Endodermal cell (in vitro differentiated cells): ENCODE data around the gene URB1. TPM values are rescaled to one million over a fixed set of nuclear protein-coding genes. Genes with fewer than 3 reads are reported as not detected.

Source experiments
- DNase-seq: peaks from one replicate; pipeline ENCODE4 v3.0.0-alpha.2; 2017
- H3K27ac ChIP-seq: 2 replicates; pipeline ENCODE4 v1.5.1; 2013; ENCODE audit warnings: mild to moderate bottlenecking, low read depth, low read length, moderate library complexity
- H3K27me3 ChIP-seq: 2 replicates; pipeline ENCODE4 v1.6.1; 2013; ENCODE audit warnings: mild to moderate bottlenecking, low read length, moderate library complexity; ENCODE audit not compliant: insufficient read depth, control insufficient read depth, poor library complexity, severe bottlenecking
- H3K36me3 ChIP-seq: 2 replicates; pipeline ENCODE4 v1.7.0; 2013; ENCODE audit warnings: mild to moderate bottlenecking, low read length, moderate library complexity; ENCODE audit not compliant: control insufficient read depth, insufficient read depth
- H3K4me1 ChIP-seq: one replicate; pipeline ENCODE4 v1.7.0; 2013; ENCODE audit warnings: low read length; ENCODE audit not compliant: control insufficient read depth, insufficient read depth
- H3K4me3 ChIP-seq: 2 replicates; pipeline ENCODE4 v1.5.1; 2013; ENCODE audit warnings: mild to moderate bottlenecking, low read length, moderate library complexity
- H3K9ac ChIP-seq: 2 replicates; pipeline ENCODE4 v1.6.1; 2013; ENCODE audit warnings: mild to moderate bottlenecking, low read length, moderate library complexity; ENCODE audit not compliant: poor library complexity, severe bottlenecking; ENCODE audit errors: extremely low read depth
- H3K9me3 ChIP-seq: 2 replicates; pipeline ENCODE4 v1.6.1; 2013; ENCODE audit warnings: mild to moderate bottlenecking, low read length, moderate library complexity; ENCODE audit not compliant: control insufficient read depth
- H3K27ac Mint-ChIP-seq: 2 replicates; pipeline ENCODE4 v1.8.0; 2020; ENCODE audit warnings: mixed read lengths
- H3K27me3 Mint-ChIP-seq: 2 replicates; pipeline ENCODE4 v1.8.0; 2021; ENCODE audit warnings: mild to moderate bottlenecking, mixed read lengths; ENCODE audit not compliant: insufficient read depth
- H3K36me3 Mint-ChIP-seq: 2 replicates; pipeline ENCODE4 v1.8.0; 2020; ENCODE audit warnings: low read depth, mixed read lengths
- H3K4me1 Mint-ChIP-seq: 2 replicates; pipeline ENCODE4 v1.8.0; 2020; ENCODE audit warnings: mixed read lengths
- H3K4me3 Mint-ChIP-seq: 2 replicates; pipeline ENCODE4 v1.8.0; 2020; ENCODE audit warnings: mild to moderate bottlenecking, moderate library complexity, mixed read lengths
- H3K9me3 Mint-ChIP-seq: 2 replicates; pipeline ENCODE4 v1.8.0; 2020; ENCODE audit warnings: mild to moderate bottlenecking, mixed read lengths
- WGBS, 2 experiments: methylation state at CpG; one replicate each; pipeline versions ENCODE4 v1.1.5 to v1.1.7; 2013; ENCODE audit warnings: missing lambda C conversion rate in 2 of 2, mixed read lengths in 1 of 2; ENCODE audit not compliant: insufficient coverage in 1 of 2, insufficient read length in 1 of 2; 5-methylcytosine and 5-hydroxymethylcytosine counted together
- total RNA-seq, 2 donors: library from RNA; stranded (reverse); fragmentation: NEBNext Ultra II Directional in 1 of 2; extraction: Animal tissue kit (Norgen Biotek cat#: 25700) in 1 of 2; gene quantifications; 2 replicates in 1 of 2; 3 replicates in 1 of 2; pipeline ENCODE4 v1.2.1, GENCODE V29; 2021
- TF ChIP-seq, protein P1 (sequence below): fragments of 200-600 bp; sonication (generic); conservative IDR thresholded peaks from 2 replicates; pipeline ENCODE4 v1.5.0; 2021; ENCODE audit warnings: antibody characterized with exemption, mild to moderate bottlenecking

URB1 gene
- total RNA-seq, 2 donors from 2014 or later: 9.4 to 14.0 TPM

- H3K4me1 Mint-ChIP-seq: peaks cover 2% of the 10 kb centered on the region
- DNase-seq: no peak
- peak overlapping the region; percentile 96 for H3K4me3 Mint-ChIP-seq
- H3K27ac Mint-ChIP-seq: peak overlapping the region; percentile 97
- Histone ChIP-seq H3K4me1 (no peaks in the 10 kb centered on the region), H3K36me3 (peaks cover 3% of the 10 kb centered on the region), H3K9ac (peak overlapping the region; percentile 50), H3K27ac (no peak overlapping the region), H3K27me3 (no peaks in the 10 kb centered on the region), H3K9me3 (no peaks in the 10 kb centered on the region), H3K4me3 (peak overlapping the region; percentile 89)
- H3K36me3 Mint-ChIP-seq: peaks cover 8% of the 10 kb centered on the region
- no peaks in the 10 kb centered on the region for H3K27me3 Mint-ChIP-seq
- WGBS, 2 experiments: 20% methylated on average over 6 of the region's 10 CpGs; no CpG with 5 or more reads in 1 of the 2 experiments
- no peaks in the 10 kb centered on the region for H3K9me3 Mint-ChIP-seq
- TF ChIP-seq, protein P1, sequence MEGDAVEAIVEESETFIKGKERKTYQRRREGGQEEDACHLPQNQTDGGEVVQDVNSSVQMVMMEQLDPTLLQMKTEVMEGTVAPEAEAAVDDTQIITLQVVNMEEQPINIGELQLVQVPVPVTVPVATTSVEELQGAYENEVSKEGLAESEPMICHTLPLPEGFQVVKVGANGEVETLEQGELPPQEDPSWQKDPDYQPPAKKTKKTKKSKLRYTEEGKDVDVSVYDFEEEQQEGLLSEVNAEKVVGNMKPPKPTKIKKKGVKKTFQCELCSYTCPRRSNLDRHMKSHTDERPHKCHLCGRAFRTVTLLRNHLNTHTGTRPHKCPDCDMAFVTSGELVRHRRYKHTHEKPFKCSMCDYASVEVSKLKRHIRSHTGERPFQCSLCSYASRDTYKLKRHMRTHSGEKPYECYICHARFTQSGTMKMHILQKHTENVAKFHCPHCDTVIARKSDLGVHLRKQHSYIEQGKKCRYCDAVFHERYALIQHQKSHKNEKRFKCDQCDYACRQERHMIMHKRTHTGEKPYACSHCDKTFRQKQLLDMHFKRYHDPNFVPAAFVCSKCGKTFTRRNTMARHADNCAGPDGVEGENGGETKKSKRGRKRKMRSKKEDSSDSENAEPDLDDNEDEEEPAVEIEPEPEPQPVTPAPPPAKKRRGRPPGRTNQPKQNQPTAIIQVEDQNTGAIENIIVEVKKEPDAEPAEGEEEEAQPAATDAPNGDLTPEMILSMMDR: no peak
Observed at GRCh38 chr21:32279377-32279680, 113.5 kb downstream of the URB1 start.

GRCh38 chr21:32278518-32279376, 114.1 kb downstream of the URB1 start, which contains the start of gene MIS18A:
MIS18A (minus strand) TSS chr21:32279049; CDS start chr21:32279014, 35 bp downstream.
- H3K4me3 Mint-ChIP-seq: peak within 1 kb of the TSS; percentile 96
- Histone ChIP-seq H3K9me3 (no peaks in the 10 kb centered on the region), H3K27ac (peak within 1 kb of the TSS; percentile 70), H3K36me3 (peaks cover 7% of the 10 kb centered on the region), H3K27me3 (no peaks in the 10 kb centered on the region), H3K4me1 (no peaks in the 10 kb centered on the region), H3K9ac (peak within 1 kb of the TSS; percentile 62), H3K4me3 (peak within 1 kb of the TSS; percentile 89)
- DNase-seq: peak; percentile 98
- H3K36me3 Mint-ChIP-seq: peaks cover 12% of the 10 kb centered on the region
- WGBS, 2 experiments: 1% methylated on average over 31 to 69 of the region's 69 CpGs
- TF ChIP-seq, protein P1: peak; percentile 21
- H3K9me3 Mint-ChIP-seq: no peaks in the 10 kb centered on the region
- H3K27me3 Mint-ChIP-seq: no peaks in the 10 kb centered on the region
- H3K4me1 Mint-ChIP-seq: peaks cover 2% of the 10 kb centered on the region
- H3K27ac Mint-ChIP-seq: peak within 1 kb of the TSS; percentile 97

DNA sequence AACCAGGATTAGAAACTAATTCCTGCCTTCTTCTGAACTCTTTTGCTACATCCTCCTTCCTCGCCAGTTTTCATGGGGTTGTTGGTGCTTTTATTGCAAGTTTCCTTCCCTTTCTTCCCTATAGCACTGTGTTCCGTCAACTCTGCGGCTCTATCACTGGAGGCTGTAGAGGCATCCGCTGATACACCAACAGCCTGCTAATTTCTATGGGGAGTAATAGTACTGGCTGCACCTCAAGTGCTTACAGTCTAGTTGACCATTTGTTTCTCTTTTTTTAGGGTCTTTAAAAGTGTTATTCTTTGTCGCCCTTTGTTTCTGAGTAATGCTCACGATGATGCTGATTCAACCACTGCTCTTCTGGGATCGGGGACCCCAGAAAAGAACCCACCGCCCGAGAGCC, 114.7 kb downstream of the URB1 start:
- no peaks in the 10 kb centered on the region for H3K9me3 Mint-ChIP-seq
- peak overlapping the region; percentile 96 for H3K4me3 Mint-ChIP-seq
- H3K4me3 ChIP-seq: peak overlapping the region; percentile 89
- DNase-seq: no peak
- H3K36me3 Mint-ChIP-seq: peaks cover 17% of the 10 kb centered on the region
- no peaks in the 10 kb centered on the region for H3K4me1 ChIP-seq
- WGBS, 2 experiments: 10 to 11% methylated on average over 3 to 9 of the region's 9 CpGs
- no peaks in the 10 kb centered on the region for H3K9me3 ChIP-seq
- TF ChIP-seq, protein P1: no peak
- peak overlapping the region; percentile 62 for H3K9ac ChIP-seq
- H3K27ac Mint-ChIP-seq: peak overlapping the region; percentile 89
- H3K27me3 Mint-ChIP-seq: no peaks in the 10 kb centered on the region
- H3K4me1 Mint-ChIP-seq: peaks cover 2% of the 10 kb centered on the region
- H3K27ac ChIP-seq: peak overlapping the region; percentile 70
- no peaks in the 10 kb centered on the region for H3K27me3 ChIP-seq
- peaks cover 13% of the 10 kb centered on the region for H3K36me3 ChIP-seq
